ENCODE results near the gene IRF4. TPM values are rescaled to one million over a fixed set of nuclear protein-coding genes. Genes with fewer than 3 reads are reported as not detected.

IRF4 gene
- total RNA-seq, 3 donors from 2014 or later: 9.1 to 25.2 (median 13.0) TPM

DNA sequence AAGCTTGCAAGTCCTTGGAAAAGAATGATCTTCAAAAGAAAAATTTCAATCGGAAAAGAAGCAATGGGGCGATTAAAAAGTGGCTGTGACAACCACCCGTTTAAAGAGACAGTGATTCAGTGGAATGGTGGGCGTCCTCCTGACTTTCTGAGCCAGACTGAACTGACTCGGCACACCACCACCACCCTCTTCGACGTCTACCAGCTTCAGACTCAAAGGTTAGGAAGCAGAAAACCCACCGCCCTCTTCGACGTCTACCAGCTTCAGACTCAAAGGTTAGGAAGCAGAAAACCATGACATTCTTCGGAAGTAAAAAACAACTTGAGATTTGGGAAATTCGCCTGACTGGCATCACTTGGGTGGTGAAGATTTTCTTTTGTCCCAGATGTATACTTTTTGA lies 28.3 kb upstream of the IRF4 start:
- DNase-seq (ENCODE audit: low spot score in 2 of 2): no peak
- no peaks in the 10 kb centered on the region for H3K36me3 ChIP-seq
- intact Hi-C loops (cut with DNase I; ENCODE audit: low total_unique reads): no loop called here

GRCh38 chr6:363909-364308 lies 27.6 kb upstream of the IRF4 start:
- no peak overlapping the region for H3K27ac ChIP-seq
- no peak for DNase-seq (ENCODE audit: low spot score in 2 of 2)
- no peaks in the 10 kb centered on the region for H3K36me3 ChIP-seq
- H3K27me3 ChIP-seq: peaks cover 0 to 27% of the 10 kb centered on the region in 2 donors
- intact Hi-C loops (cut with DNase I; ENCODE audit: low total_unique reads): no loop called here
- H3K4me1 ChIP-seq: no peaks in the 10 kb centered on the region
- H3K9me3 ChIP-seq: peaks cover 8 to 21% of the 10 kb centered on the region in 2 donors
- TF ChIP-seq POLR2A (IDR thresholded peaks at IDR 0.05) (no peak), POLR2AphosphoS5 (IDR thresholded peaks at IDR 0.05) (no peak)
- TF ChIP-seq, protein P1, sequence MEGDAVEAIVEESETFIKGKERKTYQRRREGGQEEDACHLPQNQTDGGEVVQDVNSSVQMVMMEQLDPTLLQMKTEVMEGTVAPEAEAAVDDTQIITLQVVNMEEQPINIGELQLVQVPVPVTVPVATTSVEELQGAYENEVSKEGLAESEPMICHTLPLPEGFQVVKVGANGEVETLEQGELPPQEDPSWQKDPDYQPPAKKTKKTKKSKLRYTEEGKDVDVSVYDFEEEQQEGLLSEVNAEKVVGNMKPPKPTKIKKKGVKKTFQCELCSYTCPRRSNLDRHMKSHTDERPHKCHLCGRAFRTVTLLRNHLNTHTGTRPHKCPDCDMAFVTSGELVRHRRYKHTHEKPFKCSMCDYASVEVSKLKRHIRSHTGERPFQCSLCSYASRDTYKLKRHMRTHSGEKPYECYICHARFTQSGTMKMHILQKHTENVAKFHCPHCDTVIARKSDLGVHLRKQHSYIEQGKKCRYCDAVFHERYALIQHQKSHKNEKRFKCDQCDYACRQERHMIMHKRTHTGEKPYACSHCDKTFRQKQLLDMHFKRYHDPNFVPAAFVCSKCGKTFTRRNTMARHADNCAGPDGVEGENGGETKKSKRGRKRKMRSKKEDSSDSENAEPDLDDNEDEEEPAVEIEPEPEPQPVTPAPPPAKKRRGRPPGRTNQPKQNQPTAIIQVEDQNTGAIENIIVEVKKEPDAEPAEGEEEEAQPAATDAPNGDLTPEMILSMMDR (IDR thresholded peaks at IDR 0.05): no peak
- H3K4me3 ChIP-seq: no peak overlapping the region

More for the DNA sequence above, 28.3 kb upstream of the IRF4 start:
- Histone ChIP-seq H3K4me1 (no peaks in the 10 kb centered on the region), H3K9me3 (peaks cover 8 to 21% of the 10 kb centered on the region in 2 donors), H3K4me3 (no peak overlapping the region), H3K27ac (no peak overlapping the region), H3K27me3 (peaks cover 0 to 21% of the 10 kb centered on the region in 2 donors)
- TF ChIP-seq POLR2A (IDR thresholded peaks at IDR 0.05) (no peak), POLR2AphosphoS5 (IDR thresholded peaks at IDR 0.05) (no peak)
- TF ChIP-seq, protein P1 (IDR thresholded peaks at IDR 0.05): no peak

DNA sequence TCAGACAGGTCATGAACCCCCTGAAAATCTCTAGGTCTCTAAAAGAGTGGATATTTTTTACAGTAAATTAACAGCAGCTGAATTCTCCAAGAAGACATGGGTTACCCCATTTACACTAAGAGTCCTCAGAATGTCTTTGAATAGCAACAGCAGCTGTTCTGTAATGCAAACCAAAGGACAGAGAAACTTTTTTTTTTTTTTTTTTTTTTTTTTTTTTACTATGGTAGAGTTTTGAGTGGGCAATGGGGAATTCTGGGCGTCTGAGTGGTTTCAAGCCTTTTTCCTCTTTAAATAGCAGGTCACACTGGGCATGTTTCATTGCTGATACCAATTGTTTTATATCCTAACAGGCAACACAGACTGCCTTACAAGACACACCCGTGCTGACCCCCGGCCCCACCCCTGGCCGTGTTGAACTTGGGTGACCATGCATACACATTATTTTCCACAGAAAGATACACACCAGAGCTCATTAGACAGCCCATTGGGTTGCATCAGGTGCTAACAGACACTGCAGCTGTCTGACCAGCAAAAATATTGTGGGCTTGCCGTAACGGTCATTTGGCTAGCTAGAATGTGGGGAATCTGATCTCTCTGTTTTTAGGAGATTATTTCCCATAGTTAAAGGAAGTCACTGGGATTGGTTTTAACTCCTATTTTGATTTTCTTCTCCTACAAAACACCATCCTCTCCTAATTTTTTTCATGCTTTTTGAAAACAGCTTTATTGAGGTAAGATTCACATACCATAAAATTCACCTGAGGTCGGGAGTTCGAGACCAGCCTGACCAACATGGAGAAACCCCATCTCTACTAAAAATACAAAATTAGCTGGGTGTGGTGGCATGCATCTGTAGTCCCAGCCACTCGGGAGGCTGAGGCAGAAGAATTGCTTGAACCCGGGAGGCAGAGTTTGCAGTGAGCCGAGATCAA lies 26.7 kb upstream of the IRF4 start:
- DNase-seq (ENCODE audit: low spot score in 2 of 2): no peak
- intact Hi-C loops (cut with DNase I; ENCODE audit: low total_unique reads): no loop called here
- H3K27me3 ChIP-seq: peaks cover 0 to 37% of the 10 kb centered on the region in 2 donors
- no peaks in the 10 kb centered on the region for H3K4me1 ChIP-seq
- no peak for TF ChIP-seq POLR2AphosphoS5 (IDR thresholded peaks at IDR 0.05)
- no peak for TF ChIP-seq POLR2A (IDR thresholded peaks at IDR 0.05)
- TF ChIP-seq, protein P1 (IDR thresholded peaks at IDR 0.05): no peak
- no peak overlapping the region for H3K27ac ChIP-seq
- peaks cover 8 to 21% of the 10 kb centered on the region in 2 donors for H3K9me3 ChIP-seq
- H3K36me3 ChIP-seq: no peaks in the 10 kb centered on the region
- H3K4me3 ChIP-seq: no peak overlapping the region

DNA sequence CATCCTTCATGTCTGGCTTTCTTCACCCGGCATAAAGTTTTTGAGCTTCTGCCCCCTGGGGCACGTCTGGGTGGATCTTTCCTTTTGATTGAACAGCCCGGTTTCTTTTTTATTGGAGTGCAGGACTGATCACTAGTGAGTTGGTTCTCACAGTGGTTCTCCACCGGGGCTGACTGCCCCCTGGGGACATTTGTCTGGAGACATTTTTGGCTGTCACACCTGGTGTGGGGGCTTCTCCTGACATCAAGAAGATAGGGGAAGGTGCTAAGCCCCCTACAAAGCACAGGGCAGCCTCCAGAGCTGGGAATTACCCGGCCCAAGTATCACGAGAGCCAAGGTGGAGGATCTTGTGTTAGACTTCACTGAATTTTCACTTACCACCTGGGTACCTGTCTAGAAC lies 25.7 kb upstream of the IRF4 start:
- peaks cover 0 to 47% of the 10 kb centered on the region in 2 donors for H3K27me3 ChIP-seq
- intact Hi-C loops (cut with DNase I; ENCODE audit: low total_unique reads): no loop called here
- H3K27ac ChIP-seq: no peak overlapping the region
- no peak for DNase-seq (ENCODE audit: low spot score in 2 of 2)
- TF ChIP-seq POLR2A (IDR thresholded peaks at IDR 0.05): no peak
- TF ChIP-seq, protein P1 (IDR thresholded peaks at IDR 0.05): no peak
- no peak for TF ChIP-seq POLR2AphosphoS5 (IDR thresholded peaks at IDR 0.05)
- no peak overlapping the region for H3K4me3 ChIP-seq
- H3K9me3 ChIP-seq: peaks cover 8 to 21% of the 10 kb centered on the region in 2 donors
- H3K4me1 ChIP-seq: no peaks in the 10 kb centered on the region
- no peaks in the 10 kb centered on the region for H3K36me3 ChIP-seq

All from breast epithelium (tissue), 4 donors.